ENCODE data around the gene TGIF1.

DNA sequence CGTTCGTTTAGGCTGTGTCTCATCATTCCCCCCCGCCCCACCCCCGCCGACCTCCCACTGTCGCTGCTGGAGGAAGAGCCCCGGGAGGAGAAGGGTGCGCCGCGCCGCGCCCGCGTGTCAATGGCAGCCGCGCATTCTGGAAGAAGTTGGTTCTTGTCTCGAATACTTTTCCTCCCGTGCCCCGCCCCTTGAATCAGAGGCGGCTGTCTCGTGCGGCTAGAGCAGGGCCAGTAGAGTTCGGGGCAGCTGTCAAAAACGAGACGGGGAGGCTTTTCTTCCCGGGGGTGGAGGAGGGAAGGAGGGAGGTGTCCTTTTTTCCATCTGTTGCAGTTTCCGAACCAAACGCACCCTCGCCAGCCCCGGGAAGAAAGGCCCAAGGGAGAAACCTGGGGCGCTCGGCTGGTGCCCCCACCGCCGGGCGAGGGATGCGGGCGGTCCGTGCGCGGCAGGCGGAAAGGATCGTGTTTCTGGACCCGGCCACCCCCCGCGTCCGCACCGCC is 410 bp upstream of the TGIF1 start:
- peak; percentile 62; the same call in 1 of the 2 replicates for TF ChIP-seq TCF12 (IDR thresholded peaks at IDR 0.05; ENCODE audit: low read depth)
- TF ChIP-seq TAF1 (IDR thresholded peaks at IDR 0.05; ENCODE audit: low read depth): peak; percentile 18; the same call in 1 of the 2 replicates
- TF ChIP-seq CEBPB (IDR thresholded peaks at IDR 0.05): no peak
- TF ChIP-seq EP300 (IDR thresholded peaks at IDR 0.05; ENCODE audit: borderline replicate concordance): peak; percentile 32; the same call in 1 of the 2 replicates
- TF ChIP-seq MAX (IDR thresholded peaks at IDR 0.05): peak; percentile 87
- no peak for TF ChIP-seq RAD21 (IDR thresholded peaks at IDR 0.05; ENCODE audit: low read depth)
- TF ChIP-seq NFIC (IDR thresholded peaks at IDR 0.05): no peak
- TF ChIP-seq ZBTB7A (IDR thresholded peaks at IDR 0.05; ENCODE audit: low read depth): no peak; the same call in 1 of the 2 replicates
- TF ChIP-seq YY1 (IDR thresholded peaks at IDR 0.05; ENCODE audit: low read depth): no peak
- TF ChIP-seq USF1 (IDR thresholded peaks at IDR 0.05): no peak
